NCI-H1436 (cell line): Measurements from ENCODE around the gene ABCA1.
A peak's percentile ranks its signal among the peaks of the same experiment; 100 is the strongest.
"Not testable (repeated sequence)": the region's sequence is repeated elsewhere in the genome, so short reads cannot be mapped to it uniquely, and the experiment has no call there.

Experiments used
- DNase-seq: peaks from one replicate; lab custom pipeline; 2025; lab: John Stamatoyannopoulos, UW

The ABCA1 gene

DNA sequence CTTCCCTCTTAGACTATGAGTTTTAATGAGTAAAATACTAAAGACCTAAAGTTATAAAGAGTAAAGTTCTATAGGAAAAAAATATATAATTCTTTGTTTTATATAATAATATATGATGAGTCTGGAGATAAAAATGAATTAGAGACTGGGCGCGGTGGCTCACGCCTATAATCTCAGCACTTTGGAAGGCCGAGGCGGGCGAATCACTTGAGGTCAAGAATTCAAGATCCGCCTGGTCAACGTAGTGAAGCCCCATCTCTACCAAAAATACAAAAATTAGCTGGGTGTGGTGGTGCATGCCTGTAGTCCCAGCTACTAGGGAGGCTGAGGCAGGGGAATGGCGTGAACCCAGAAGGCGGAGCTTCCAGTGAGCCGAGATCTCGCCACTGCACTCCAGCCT is 158.9 kb downstream of the ABCA1 start:
- DNase-seq: not testable (repeated sequence)

DNA sequence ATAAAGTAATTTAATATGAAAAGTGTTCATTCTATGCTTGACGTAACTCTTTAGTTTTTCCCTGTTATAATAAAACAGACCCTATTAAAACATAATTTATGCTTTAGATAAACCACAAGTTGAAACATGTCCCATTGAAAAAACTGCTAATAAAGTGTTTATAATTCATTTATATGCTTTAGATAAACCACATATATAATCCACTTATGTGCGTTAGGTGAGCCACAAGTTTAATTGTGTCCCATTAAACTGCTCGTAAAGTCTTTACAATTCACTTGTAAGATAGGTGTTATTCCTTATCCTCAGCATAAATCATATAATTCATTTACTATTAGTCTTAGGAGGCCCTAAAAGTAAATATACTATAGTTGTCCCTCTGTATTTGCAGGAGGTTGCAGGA is 160.4 kb downstream of the ABCA1 start:
- no peak for DNase-seq

DNA sequence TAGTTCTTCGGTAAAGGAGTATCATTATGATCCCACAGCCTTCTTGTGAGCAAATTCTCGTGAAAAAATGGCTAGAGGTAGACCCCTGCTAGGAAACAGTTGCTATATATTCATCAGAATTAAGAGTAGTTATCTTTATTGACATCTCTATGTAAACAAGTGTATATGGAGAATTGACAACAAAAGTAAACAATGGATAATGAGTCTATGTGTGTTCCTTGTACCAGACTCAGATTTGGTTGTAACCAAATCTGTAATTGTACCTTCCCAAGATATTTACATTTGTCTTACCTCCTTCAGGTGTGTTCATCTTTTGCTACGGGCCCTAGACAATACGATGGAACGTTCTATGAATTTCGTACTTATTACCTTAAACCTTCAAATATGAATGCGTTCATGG is 161.9 kb downstream of the ABCA1 start:
- no peak for DNase-seq

DNA sequence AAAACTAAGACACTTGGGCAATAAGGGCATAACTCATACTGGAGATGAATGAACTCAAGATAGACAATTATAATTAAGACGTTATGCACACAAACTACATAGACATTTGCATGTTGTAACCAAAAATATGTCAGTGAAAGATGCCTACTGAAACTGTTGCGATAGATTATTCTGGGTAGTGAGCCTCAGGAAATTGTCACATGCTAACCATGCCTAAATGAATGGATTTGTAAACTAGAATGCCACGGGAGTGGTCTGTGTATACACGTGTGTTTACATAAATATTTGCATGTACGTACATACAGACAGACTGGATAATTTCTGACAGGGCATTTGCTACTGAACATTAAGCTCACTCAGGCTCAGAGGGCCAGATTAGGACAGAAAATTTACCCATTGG is 162.8 kb downstream of the ABCA1 start:
- DNase-seq: no peak

DNA sequence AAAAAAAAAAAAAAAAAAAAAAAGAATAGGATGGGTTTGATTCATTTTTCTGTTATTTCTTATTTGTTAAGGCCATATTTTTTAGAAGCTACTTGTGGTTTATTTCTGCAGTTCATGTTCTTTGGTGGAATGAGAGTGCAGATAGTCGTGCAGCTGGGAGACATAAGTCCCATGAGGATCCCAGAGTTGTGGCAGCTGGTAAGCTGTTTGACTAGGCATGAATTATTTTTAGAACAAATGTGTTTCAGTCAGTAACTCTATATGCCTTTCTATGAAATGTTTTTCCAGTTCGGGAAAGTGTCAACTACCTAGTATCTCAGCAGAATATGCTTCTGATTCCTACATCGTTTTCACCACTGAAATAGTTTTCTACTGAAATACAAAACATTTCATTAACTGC is 169.0 kb downstream of the ABCA1 start:
- DNase-seq: no peak

DNA sequence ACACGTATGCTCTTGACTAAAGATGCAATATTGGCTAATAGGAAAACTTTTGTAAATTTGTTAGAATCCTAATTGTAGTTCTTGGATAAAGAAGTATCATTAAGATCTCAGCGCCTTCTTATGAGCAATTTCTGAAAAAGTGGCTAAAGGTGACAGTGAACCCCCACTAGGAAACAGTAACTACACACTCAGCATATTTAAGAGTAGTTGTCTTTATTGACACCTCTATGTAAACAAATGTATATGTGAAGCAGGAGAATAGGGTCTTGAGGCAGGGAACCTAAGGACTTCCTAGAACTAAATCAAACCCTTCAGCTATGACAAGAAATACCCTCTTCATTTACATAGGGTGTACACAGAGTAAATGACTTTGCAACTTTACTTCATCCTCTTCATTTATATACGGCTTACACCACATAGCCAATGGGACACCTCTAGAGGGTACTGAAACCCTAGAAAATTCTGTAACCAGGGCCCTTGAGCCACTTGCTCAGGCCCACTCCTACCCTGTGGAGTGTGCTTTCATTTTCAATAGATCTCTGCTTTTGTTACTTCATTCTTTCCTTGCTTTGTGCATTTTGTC is 177.7 kb downstream of the ABCA1 start:
- no peak for DNase-seq

DNA sequence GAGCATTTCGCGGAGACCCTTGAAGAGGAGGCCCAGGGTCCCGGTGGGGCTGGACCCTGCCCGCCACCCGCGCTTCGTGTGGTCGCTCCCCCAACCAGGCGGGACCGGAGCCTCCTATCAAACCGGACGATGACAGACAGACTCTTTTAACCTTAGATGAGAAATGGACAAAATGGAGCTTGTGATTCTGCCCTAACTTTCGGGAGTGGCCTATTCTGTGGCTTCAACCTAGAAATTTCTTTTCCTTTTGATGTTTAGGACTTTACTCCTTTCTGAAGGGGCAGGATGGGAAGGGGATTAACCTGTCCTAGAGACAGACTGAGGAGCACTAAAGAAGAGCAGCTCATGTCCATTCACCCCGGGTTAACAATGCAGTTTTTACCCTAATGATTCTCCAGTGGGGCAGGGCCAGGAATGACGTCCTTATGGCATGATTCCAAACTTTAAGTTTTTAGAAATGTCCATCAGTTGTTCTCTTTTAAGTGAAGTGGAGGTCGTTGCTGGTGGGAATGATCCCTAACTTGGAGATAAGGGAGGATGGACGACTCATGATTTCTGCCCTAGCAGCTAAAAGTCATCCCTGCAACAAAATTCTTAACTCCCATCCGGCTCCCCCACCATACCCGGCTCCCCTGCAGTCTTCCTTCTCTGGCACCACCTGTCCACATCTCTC is 179.5 kb downstream of the ABCA1 start:
- no peak for DNase-seq

DNA sequence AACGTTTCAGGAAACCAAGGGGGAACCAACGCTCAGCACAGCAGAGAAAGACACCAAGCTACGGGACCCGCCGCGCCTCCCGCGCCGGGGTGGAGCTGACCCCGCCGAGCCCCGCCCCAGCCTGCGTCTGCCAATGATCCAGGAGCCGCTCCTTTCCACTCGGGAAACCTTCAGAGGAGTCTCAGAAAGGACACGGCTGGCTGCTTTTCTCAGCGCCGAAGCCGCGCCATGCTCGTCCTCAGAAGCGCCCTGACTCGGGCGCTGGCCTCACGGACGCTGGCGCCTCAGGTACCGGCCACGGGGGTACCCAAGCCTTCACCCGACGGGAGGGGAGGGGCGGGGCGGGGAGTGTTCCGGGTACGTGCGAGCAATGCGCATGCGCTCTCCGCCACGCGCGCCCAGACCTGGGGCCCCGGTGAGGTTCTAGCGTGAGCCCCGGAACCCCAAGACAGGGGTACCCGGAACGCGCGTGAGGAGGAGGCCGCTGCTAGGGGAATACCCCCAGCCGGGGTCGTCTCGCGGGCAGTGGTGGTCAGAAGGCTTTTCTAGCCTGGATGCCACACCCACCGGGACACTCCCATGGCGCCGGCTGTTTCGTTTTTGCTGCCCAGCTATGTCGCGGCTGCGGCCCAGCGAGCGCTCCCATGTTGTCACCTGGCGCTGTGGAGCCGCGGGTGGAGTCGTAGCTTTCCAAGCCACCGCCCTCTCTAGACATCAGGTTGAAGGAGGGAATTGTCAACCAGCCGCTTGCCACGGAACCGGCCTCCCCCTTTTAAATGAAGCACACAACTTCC is 180.2 kb downstream of the ABCA1 start, which contains the start of gene NIPSNAP3A:
Gene NIPSNAP3A (plus strand): TSS at position 119 of the 794 bp plus-strand sequence. CDS start 110 bp downstream, at position 229.
- peak; percentile 62 for DNase-seq

DNA sequence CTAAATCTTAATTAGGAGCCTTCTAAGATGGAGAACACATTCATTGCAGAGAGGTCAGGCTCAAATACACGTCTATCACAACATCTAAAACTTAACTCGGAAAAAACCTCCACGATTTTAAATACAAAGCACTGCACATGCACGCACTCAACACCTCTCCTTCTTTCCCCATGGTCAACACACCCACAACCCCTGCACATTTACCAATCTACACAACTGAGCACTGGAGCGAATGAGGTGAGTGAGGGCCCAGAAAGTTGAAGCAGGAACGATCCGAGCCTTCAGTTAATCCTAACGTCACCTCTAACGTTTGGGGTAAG is 180.8 kb downstream of the ABCA1 start:
- no peak for DNase-seq

DNA sequence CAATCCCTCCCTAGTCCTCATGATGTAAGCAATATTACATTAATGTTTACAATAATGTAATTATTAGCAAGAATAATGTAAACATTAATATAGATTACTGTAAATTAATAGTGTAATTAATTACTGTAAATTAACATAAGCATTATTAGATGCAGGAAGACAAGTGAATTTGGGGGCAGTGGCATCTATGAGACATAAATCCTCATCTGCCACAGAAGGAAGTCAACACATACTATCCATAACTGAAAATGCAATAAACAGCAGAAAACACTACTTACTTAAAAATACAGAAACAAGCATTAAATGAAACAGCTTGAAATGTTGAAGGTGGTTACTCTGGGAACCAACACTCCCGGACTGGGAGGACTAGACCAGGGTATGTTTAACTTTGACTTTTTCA is 181.2 kb downstream of the ABCA1 start:
- DNase-seq: no peak

DNA sequence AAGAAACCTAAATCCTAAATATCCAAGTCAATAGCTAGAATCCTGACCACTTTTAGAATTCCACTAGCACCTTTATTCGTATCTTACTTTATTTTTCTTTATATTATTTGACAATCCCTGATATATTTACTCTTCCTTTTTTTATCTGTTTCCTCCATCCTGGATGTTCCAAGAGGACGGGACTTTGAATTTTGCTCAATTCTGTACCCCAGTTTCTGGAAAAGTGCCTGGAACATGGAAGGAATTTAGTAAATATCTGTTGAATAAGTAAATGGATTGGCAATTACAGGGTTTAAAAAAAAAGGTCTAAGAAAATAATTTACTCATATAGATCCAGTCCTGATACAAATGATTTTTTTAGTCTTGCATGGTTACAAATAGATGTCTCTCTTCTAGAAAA is 181.7 kb downstream of the ABCA1 start:
- no peak for DNase-seq

DNA sequence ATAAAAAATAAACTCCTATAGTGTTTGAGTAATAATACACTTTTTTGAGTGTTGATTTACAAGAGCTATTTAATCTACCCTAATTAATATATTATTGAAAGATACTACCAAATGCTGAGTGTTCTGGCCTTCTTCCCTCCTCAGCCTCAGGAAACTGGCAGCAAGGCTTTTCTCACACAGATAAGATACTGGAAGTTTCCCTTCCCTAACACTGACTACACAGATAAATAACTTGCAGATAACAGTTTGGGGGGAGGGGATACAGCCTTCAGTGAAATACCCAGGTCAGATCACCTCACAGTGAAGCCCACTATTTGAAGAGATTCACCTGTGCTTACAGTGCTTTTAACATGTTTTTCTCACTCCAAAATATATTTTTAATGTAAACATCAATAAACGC is 182.1 kb downstream of the ABCA1 start:
- no peak for DNase-seq

DNA sequence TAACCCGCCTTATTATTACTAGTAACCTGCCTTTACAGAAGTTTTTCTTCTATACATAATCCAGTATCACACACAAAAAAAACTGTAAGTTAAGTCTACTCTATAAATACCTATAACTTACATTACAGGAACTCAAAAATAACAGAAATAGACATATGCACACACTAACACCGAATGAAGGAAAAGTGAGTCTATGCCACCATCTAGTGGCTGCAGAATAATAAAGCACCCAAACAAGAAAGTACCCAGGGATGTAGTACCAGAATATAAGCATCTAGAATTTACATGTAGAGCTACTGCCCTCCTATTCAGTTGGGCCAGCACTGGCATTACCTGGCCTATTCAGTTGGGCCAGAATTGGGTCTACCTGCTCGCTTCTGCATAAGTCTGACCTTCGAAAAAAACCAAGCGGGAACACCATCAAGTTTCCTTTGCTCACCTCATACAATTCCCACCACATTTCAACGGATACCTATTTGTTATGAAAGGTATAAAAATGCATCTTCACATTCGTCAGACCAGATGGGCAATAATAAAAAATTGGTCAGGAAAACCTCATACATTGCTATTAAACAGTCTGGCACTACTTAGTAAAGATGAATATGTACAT is 184.5 kb downstream of the ABCA1 start:
- DNase-seq: peak; percentile 23

DNA sequence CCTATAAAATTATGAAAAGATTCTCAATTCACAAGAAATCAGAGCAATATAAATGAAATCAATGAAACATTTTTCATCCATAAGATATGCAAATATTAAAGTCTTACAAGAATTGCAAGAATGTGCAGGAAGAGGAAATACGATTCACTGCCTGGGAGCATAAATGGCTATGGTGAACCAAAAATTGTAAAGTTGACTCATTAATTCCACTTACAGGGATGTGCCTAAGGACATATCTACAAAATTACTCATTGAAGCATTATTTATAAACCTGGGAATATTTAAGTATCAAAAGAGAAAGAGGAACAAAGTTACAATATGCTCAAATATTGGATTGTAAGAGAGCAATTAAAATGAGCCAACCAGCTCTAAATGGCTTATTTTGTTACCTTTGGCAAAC is 187.3 kb downstream of the ABCA1 start:
- no peak for DNase-seq

DNA sequence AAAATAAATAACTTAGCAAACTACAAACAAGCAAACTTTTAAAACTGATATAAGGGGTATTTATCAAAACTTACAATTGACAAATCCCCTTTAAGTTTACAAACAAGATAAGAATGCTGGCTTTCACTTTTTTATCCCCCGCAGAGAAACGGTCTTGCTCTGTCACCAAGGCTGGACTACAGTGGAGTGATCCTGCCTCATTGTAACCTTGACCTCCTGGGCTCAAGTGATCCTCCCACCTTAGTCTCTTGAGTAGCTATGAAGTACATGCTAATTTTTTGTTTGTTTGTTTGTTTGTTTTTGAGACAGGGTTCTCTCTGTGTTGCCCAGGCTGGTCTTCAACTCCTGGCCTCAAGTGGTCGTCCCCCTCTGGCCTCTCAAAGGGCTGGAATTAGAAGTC is 189.5 kb downstream of the ABCA1 start:
- DNase-seq: no peak
